Activated T-cell treated with anti-CD3 and anti-CD28 coated beads, Interleukin-2, amount 50 U/mL, for 4 hours (primary cell): Measurements from ENCODE around the gene PLA2G5. TPM values are rescaled to one million over a fixed set of nuclear protein-coding genes. Genes with fewer than 3 reads are reported as not detected.

Experiments
- ATAC-seq, 2 donors: fragments of 200-7000 bp; cut with Tn5 transposase; one replicate each; pipeline ENCODE4 v1.10.0; 2021
- DNase-seq: peaks from one replicate; pipeline ENCODE4 v3.0.0-alpha.2; 2020
- H3K27me3 Mint-ChIP-seq: one replicate; pipeline ENCODE4 v1.8.0; 2021; ENCODE audit warnings: low read depth, mixed read lengths
- H3K36me3 Mint-ChIP-seq: one replicate; pipeline ENCODE4 v1.8.0; 2022; ENCODE audit warnings: mixed read lengths; ENCODE audit not compliant: insufficient read depth
- H3K4me1 Mint-ChIP-seq: one replicate; pipeline ENCODE4 v1.8.0; 2021; ENCODE audit warnings: low read depth, mixed read lengths
- H3K4me3 Mint-ChIP-seq: one replicate; pipeline ENCODE4 v1.8.0; 2021; ENCODE audit warnings: mild to moderate bottlenecking, moderate library complexity, mixed read lengths
- H3K9me3 Mint-ChIP-seq: one replicate; pipeline ENCODE4 v1.8.0; 2021; ENCODE audit warnings: mixed read lengths
- total RNA-seq, 3 donors: library from RNA; stranded (reverse); gene quantifications; one replicate each; pipeline ENCODE4 v1.2.1, GENCODE V29; 2021

Gene PLA2G5
- total RNA-seq, 3 donors from 2014 or later: not detected

- H3K36me3 Mint-ChIP-seq: no peaks in the 10 kb centered on the region
- DNase-seq: no peak
- ATAC-seq: no peak
- H3K4me3 Mint-ChIP-seq: no peak overlapping the region
- H3K4me1 Mint-ChIP-seq: no peaks in the 10 kb centered on the region
- H3K9me3 Mint-ChIP-seq: no peaks in the 10 kb centered on the region
- peaks cover 14% of the 10 kb centered on the region for H3K27me3 Mint-ChIP-seq
Observed at GRCh38 chr1:20090119-20090518, 20.1 kb downstream of the PLA2G5 start.

- ATAC-seq (no peak), DNase-seq (no peak)
- Mint-ChIP-seq H3K4me3 (no peak overlapping the region), H3K4me1 (no peaks in the 10 kb centered on the region), H3K9me3 (no peaks in the 10 kb centered on the region), H3K27me3 (peaks cover 14% of the 10 kb centered on the region), H3K36me3 (no peaks in the 10 kb centered on the region)
Observed at GRCh38 chr1:20090641-20091040, 20.6 kb downstream of the PLA2G5 start.

- no peaks in the 10 kb centered on the region for H3K9me3 Mint-ChIP-seq
- peaks cover 14% of the 10 kb centered on the region for H3K27me3 Mint-ChIP-seq
- DNase-seq (no peak), ATAC-seq (no peak)
- no peak overlapping the region for H3K4me3 Mint-ChIP-seq
- H3K4me1 Mint-ChIP-seq: no peaks in the 10 kb centered on the region
- H3K36me3 Mint-ChIP-seq: no peaks in the 10 kb centered on the region
Observed at GRCh38 chr1:20093303-20093702, 23.3 kb downstream of the PLA2G5 start.

DNA sequence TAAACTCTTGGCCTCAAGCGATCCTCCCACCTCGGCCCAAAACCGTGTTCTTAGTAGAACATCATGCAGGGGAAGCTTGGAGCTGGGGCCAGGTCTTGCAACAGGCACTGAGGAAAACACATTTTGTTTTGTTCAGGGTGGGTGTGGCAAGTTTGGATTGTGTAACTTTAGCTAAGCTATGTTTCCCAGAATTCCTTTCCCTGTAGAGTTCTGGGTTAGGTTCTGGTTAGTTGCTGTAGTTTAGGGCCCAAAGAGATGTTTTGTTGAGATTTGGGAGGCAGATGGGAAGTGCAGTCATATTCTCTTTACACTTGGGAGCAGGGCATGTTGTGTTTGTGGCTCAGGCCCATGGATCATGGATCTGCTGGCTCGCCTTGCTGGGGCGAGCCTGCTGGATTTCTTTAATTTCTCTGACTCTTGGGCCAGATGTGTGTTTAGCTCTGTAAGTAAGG, 24.0 kb downstream of the PLA2G5 start:
- Mint-ChIP-seq H3K27me3 (peaks cover 14% of the 10 kb centered on the region), H3K4me3 (no peak overlapping the region), H3K36me3 (no peaks in the 10 kb centered on the region), H3K9me3 (no peaks in the 10 kb centered on the region), H3K4me1 (no peaks in the 10 kb centered on the region)
- DNase-seq (no peak), ATAC-seq (no peak)

DNA sequence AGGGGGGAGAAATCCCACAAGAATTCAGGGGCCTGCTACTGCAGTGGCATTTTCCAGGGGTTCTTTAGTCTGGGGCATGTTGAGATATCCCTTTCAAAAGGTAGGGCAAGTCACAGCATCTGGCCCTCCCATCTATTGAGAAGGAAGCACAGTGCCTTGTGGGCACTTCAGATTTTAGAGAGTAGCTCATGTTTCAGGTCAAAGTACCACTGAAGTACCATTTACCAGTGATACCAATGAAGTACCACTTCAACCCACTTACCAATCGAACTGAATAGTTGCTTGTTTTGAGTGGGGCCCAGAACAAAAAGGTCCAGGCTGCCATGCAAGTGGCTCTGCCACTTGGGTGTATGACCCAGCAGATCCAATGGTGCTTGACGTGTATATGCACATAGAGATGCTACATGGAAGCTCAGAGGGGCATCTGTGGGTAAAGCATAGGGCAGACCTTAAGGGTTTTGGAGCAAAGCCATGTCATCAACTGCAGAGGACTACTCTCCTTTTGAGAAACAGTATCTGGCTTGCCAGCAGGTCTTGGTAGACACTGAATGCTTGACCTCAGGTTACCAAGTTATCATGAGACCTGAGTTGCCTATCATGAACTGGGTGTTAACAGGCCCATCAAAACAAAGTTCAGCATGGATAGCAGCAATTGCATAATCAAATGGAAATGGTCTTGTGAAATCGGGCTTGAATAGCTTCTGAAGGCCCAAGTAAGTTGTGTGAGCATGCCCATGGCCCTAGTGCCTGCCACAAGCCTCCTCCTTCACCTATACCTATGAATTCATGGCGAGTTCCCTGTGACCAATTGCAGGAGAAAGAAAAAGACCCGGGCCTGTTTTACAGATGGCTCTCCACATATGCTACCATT, 25.8 kb downstream of the PLA2G5 start:
- H3K4me3 Mint-ChIP-seq: no peak overlapping the region

GRCh38 chr1:20096840-20097447, 26.9 kb downstream of the PLA2G5 start:
- Mint-ChIP-seq H3K9me3 (no peaks in the 10 kb centered on the region), H3K4me1 (peaks cover 2% of the 10 kb centered on the region), H3K4me3 (no peak overlapping the region), H3K27me3 (peaks cover 6% of the 10 kb centered on the region), H3K36me3 (no peaks in the 10 kb centered on the region)
- ATAC-seq (no peak), DNase-seq (no peak)

More for the DNA sequence above, 25.8 kb downstream of the PLA2G5 start:
- Mint-ChIP-seq H3K9me3 (no peaks in the 10 kb centered on the region), H3K27me3 (peaks cover 6% of the 10 kb centered on the region), H3K4me1 (no peaks in the 10 kb centered on the region), H3K36me3 (no peaks in the 10 kb centered on the region)
- ATAC-seq (no peak), DNase-seq (no peak)

- peaks cover 3% of the 10 kb centered on the region for H3K4me1 Mint-ChIP-seq
- no peak overlapping the region for H3K4me3 Mint-ChIP-seq
- ATAC-seq (no peak), DNase-seq (no peak)
- H3K9me3 Mint-ChIP-seq: no peaks in the 10 kb centered on the region
- H3K27me3 Mint-ChIP-seq: no peaks in the 10 kb centered on the region
- H3K36me3 Mint-ChIP-seq: no peaks in the 10 kb centered on the region
Observed at GRCh38 chr1:20099533-20099932, 29.5 kb downstream of the PLA2G5 start.

DNA sequence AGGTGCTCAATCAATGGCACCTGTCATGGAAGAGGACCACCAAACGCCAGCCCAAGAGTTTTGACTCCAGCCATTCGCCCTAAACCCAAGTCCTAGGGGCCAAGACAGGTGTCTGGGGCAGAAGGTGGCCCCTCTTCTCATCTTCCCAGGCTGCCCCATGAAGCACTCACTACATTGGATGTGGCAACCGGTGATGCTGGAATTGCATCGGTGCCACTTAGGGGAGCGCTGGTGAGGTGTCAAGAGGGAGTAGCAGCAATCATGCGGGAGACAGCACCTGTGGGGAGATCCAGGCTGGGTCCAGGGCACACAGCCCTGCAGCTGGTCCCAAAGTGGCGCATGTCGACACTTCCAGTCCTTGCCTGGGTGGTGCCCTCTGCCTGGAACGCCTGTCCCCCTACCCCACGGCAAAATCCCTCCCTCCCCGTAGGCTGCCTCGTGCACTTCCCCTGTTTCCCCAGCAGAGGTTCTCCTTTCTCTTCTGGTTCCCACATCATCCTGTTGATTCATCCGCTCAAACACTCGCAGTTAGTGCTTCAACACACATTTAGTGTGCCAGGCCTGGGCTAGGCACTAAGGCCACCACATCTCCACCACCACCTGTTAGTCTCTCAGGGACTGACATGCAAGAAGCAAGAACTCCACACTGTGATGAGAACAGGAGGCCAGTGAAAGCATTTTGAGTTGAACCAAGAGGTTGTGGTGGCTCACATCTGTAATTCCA, 30.8 kb downstream of the PLA2G5 start:
- Mint-ChIP-seq H3K4me3 (no peak overlapping the region), H3K27me3 (no peaks in the 10 kb centered on the region), H3K36me3 (no peaks in the 10 kb centered on the region), H3K9me3 (no peaks in the 10 kb centered on the region), H3K4me1 (peaks cover 3% of the 10 kb centered on the region)
- DNase-seq (no peak), ATAC-seq (peak; percentile 54 to 61)

- Mint-ChIP-seq H3K4me1 (peaks cover 3% of the 10 kb centered on the region), H3K27me3 (peaks cover 2% of the 10 kb centered on the region)
- DNase-seq: no peak
Observed at GRCh38 chr1:20102875-20103274, 32.9 kb downstream of the PLA2G5 start.

DNA sequence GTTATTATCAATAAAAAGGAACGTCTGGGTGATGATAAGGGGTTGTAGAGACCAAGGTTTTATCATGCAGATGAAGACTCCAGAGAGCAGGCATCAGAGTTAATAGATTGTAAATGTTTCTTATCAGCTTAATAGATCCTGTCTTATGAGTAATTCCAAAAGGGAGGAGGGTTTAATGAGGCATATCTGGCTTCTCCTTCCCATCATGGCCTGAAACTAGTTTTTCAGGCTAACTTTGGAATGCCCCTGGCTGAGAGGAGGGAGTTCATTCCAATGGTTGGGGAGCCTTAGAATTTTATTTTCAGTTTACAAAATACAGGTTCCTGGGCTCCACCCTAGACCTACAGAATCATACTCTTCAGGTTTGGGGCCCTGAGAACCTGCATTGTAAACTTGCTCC, 35.9 kb downstream of the PLA2G5 start:
- no peaks in the 10 kb centered on the region for H3K36me3 Mint-ChIP-seq
- DNase-seq: no peak
- ATAC-seq: no peak
- H3K4me3 Mint-ChIP-seq: no peak overlapping the region
- peaks cover 10% of the 10 kb centered on the region for H3K27me3 Mint-ChIP-seq
- no peaks in the 10 kb centered on the region for H3K9me3 Mint-ChIP-seq
- peaks cover 3% of the 10 kb centered on the region for H3K4me1 Mint-ChIP-seq

More at GRCh38 chr1:20102875-20103274, 32.9 kb downstream of the PLA2G5 start:
- Mint-ChIP-seq H3K36me3 (no peaks in the 10 kb centered on the region), H3K4me3 (no peak overlapping the region), H3K9me3 (no peaks in the 10 kb centered on the region)
- peak; percentile 50 to 69 for ATAC-seq

GRCh38 chr1:20107351-20107750, 37.4 kb downstream of the PLA2G5 start:
- no peaks in the 10 kb centered on the region for H3K9me3 Mint-ChIP-seq
- H3K4me3 Mint-ChIP-seq: no peak overlapping the region
- no peaks in the 10 kb centered on the region for H3K36me3 Mint-ChIP-seq
- DNase-seq (no peak), ATAC-seq (no peak)
- peaks cover 10% of the 10 kb centered on the region for H3K27me3 Mint-ChIP-seq
- H3K4me1 Mint-ChIP-seq: peaks cover 1% of the 10 kb centered on the region

DNA sequence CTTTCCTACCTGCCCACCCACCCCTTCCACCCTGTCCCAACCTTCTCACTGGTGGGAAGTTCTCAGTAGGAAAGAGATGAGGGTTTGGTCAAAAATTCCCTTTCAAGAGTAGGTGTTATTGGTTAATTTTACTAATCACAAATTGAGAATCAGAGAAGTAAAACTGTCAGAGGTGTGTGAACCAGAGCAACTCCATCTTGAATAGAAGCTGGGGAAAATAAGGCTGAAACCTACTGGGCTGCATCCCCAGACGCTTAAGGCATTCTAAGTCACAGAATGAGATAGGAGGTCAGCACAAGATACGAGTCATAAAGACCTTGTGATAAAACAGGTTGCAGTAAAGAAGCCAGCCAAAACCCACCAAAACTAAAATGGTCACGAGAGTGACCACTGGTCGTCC, 37.8 kb downstream of the PLA2G5 start:
- H3K4me1 Mint-ChIP-seq: peaks cover 1% of the 10 kb centered on the region
- no peaks in the 10 kb centered on the region for H3K36me3 Mint-ChIP-seq
- DNase-seq: no peak
- H3K4me3 Mint-ChIP-seq: no peak overlapping the region
- H3K27me3 Mint-ChIP-seq: peaks cover 10% of the 10 kb centered on the region
- no peak for ATAC-seq
- H3K9me3 Mint-ChIP-seq: no peaks in the 10 kb centered on the region

DNA sequence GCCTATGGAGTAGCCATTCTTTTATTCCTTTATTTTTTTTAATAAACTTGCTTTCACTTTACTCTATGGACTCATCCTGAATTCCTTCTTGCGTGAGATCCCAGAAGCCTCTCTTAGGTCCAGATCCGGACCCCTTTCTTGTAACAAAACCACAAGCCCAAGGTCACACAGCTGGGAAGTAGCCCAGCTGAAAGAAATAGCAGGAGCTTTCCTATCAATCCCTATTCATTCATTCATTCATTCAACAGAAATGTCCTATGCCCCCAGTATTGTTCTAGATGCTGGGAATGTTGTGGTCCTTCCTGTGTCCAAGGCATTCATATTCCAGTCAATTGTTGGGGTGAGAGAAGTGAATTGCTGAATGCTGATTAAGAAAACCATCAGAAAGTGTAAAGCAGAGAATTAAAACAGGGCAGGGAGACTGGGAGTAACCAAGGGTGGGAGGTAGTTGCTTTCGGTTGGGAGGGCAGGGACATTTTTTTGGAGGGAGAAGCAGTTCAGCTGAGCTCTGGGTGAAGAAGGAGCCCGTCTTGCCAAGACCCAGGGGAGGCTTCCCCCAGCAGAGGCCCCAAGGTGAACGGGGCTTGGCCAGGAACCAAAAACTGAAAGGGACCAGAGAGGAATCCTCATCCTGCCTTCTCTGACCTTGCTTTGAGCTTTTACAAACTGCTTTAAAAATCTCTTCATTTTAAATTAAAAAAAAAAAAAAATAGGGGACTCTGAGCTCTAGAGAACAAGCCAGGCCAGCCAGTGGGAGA, 38.6 kb downstream of the PLA2G5 start:
- no peak for ATAC-seq
- H3K4me3 Mint-ChIP-seq: no peak overlapping the region

More for the DNA sequence above, 38.6 kb downstream of the PLA2G5 start:
- H3K36me3 Mint-ChIP-seq: no peaks in the 10 kb centered on the region
- no peaks in the 10 kb centered on the region for H3K9me3 Mint-ChIP-seq
- no peaks in the 10 kb centered on the region for H3K4me1 Mint-ChIP-seq
- peaks cover 10% of the 10 kb centered on the region for H3K27me3 Mint-ChIP-seq
- no peak for DNase-seq
